ENCODE measurements around the gene HELZ2. TPM values are rescaled to one million over a fixed set of nuclear protein-coding genes. Genes with fewer than 3 reads are reported as not detected.

Gene HELZ2
- total RNA-seq, 1 experiment from 2014 or later, result 11.7 TPM

DNA sequence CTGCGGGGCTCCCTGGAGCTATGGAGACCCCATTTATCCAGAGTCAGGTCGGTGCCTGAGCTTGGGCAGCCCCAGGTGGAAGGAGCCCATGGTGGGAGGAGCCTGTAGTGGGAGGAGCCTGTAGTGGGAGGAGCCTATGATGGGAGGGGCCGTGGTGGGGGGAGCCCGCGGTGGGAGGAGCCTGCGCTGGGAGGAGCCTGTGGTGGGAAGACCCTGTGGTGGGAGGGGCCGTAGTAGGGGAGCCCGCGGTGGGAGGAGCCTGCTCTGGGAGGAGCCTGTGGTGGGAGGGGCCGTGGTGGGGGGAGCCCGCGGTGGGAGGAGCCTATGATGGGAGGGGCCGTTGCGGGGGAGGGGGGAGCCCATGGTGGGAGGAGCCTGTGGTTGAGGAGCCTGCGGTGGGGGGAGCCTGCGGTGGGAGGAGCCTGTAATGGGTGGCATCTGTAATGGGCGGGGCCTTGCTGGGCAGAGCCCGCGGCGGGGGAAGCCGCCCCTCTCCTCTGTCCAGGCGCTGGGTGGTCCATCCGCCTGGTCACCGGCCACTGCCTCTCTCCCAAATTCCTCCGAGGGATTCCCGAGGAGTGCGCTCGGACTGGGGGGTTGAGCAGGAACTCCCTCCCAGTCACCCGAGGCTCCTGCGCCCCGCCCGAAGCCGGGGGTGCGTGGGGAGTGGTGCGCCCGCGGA is 20.6 kb downstream of the HELZ2 start:
- no peak for DNase-seq (ENCODE audit: low read depth)

DNA sequence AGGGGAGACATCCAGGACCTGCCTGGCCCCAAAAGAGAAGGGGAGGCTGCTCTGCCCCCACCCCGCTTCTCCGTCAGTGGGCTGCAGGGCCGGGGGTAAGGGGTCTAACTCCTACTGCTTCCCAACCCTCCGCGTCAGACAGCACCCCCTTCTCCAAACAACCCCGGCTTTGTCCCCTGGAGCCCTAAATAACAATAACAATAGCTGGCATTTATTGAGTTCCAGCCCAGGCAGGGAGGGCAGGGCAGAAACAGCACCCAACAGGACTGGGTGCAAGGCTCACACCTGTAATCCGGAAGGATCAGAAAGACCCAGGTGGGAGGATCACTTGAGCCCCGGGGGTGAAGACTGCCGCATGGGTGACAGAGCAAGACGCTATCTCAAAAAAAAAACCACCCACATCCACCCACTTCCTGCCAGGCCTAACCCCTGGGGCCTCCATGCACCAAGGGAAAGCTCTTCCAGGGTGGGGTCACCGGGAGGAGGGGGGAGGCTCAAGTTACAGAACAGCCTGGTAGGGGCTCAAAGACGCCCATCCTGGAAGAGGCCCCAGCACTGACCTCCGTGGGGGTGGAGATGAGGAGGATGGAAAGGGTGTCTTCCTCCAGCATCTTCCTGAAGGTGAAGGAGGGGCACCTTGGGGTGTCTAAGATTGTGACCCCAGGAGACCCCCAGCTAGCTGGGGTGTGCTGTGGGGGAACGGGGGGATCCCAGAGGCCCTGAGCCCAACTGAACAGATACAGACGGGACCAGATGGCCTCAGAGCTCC is 21.4 kb downstream of the HELZ2 start:
- DNase-seq (ENCODE audit: low read depth), result no peak

DNA sequence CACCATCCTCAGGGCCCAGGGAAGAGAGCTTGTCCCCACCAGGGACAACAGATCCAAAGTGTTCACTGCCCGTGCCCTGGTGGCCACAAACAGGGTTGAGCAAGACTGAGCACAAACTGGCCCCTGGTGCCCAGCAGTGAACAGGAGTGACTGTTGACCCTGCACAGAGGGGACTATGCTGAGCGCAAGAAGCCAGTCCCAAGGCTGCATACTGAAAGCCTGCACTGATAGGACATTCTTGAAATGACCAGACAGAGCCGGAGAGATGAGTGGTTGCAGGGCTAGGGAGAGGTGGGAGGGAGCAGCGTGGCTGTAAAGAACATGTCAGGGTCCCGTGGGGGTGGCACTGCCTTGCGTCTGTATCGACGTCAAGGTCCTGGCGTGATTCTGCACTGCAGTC is 23.0 kb downstream of the HELZ2 start:
- DNase-seq (ENCODE audit: low read depth), result no peak

DNA sequence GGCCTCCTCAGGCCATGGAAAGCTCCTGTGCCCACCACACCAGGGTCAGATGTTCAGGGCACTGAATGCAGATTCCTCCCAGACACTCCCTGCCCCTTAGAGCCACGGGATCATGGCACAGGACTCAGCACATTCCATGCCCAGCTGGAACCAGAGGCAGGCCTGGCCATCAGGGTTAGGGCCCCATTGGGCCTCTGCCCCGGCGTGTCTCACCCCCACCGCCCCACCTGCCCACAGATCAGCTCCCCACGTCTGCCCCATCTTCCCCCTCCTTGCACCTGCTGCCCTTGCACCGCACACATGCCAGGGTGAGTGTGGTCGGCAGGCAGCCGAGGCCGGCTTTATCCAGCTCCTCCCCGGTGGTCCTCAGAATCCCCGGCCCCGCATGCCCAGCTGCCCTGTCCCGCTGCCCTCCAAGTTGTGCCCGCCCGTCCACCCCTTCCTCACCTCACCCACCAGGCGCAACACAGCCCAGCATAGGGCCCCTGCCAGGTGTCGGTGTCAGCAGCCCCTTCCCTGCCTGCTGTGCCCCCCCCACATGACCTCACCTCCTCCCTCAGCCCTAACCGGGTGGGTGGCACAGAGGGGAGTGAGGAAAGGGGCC is 24.3 kb downstream of the HELZ2 start:
- DNase-seq (ENCODE audit: low read depth), result no peak

DNA sequence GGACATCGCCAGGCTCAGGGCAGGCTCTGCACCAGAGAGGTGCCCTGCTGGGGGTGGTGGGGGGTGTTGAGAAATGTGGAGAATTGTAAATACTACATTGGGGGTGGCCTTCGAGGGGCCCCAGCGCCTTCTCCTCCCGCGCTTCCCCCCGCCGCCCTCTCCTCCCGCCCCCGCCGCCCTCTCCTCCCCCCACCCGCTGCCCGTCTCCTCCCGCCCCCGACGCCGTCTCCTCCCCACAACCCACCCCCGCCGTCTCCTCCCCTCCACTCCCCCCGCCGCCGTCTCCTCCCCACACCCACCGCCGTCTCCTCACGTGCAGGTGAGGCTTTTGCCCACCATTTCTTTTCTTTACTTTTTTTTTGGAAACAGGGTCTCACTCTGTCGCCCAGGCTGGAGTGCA is 25.0 kb downstream of the HELZ2 start:
- no peak for DNase-seq (ENCODE audit: low read depth)

DNA sequence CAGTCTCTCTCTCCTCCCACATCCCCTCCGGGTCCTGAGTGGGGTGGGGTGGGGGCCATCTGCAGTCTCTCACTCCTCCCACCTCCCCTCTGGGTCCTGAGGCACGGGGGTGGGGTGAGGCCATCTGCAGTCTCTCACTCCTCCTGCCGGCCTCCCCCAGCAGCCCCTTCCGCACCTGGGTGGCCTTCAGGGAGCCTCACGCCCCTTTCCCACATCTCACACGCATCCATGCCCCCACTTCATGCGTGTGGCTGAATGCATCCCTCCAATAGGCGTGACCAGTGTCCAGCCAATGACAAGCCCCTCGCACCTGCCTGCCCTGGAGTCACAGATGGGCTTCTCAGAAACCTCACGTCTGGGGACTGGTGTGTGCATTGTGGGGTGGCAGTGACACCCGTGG is 25.5 kb downstream of the HELZ2 start:
- DNase-seq (ENCODE audit: low read depth), result no peak

DNA sequence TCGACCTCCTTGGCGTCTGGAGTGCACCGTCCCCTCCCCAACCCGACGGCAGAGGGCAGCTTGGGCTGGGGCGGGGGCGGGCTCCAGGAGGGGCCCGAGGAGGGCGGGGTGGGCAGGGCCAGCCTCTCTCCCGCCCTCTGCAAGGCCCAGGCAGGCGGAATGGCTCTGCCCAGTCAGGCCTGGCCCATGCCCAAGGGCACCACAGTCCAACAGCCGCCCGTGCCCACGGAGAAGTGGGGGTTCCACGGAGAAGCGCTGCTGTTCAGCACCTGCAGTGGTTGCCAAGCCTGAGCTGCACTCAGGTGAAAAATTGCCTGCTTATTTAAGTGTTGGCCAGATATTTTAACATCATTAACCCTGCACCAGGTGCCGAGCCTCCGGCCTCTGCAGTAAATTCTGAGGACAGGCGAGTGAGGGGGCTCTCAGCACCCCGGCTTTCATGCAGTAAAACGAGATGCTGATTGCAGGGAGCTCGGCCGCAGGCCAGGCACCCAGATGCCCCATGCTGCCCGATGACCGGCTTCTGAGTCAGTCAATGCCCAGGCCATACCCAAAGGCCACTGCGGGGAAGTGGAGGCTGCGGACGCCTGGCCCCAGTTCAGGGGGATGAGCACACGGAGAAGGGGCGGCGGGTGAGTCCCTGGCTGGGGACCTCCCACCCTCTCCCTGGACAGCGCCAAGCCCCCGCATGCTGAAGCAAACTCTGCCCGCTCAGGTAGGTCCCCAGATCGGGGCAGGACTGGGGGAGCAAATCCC is 26.1 kb downstream of the HELZ2 start, which contains the start of gene SRMS:
Gene SRMS (minus strand): TSS at position 25 of the 756 bp plus-strand sequence. CDS start 286 bp downstream, outside the sequence.
- DNase-seq (ENCODE audit: low read depth), result no peak

DNA sequence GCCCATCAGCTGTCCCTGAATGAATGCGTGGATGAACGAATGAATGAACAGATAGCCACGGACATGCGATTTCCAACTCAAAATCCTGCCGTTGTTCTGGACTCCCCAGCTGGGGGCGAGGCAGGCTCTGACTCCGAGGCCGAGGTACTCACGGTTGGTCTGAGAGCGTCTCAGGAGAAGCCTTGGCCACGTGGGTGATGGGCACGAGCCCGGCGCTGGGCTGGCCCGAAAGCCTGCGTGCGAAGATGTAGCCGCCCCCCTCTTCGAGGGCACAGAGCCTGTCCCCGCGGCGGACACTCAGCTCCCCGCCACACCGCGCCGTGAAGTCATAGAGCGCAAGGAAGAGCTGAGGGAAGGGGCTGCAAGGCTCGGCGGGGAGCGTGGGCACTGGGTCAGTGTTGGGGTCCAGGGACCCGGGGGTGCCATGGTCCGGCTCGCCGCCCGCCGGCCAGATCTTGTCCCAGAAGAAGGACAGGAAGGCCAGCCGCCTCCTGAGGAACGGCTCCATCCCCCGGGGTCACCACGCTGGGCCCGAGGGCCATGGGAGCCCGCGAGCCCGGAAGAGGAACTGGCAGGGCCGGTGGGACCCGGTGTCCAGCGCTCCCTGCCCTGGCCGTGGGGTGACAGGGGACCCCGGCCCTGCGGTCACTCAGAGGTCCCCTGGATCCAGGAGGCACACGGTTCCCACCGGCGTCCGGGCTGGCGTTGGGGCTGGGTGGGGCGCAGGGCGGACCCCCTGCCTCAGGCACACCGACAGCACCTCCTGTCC is 26.9 kb downstream of the HELZ2 start:
- DNase-seq (ENCODE audit: low read depth), result no peak

DNA sequence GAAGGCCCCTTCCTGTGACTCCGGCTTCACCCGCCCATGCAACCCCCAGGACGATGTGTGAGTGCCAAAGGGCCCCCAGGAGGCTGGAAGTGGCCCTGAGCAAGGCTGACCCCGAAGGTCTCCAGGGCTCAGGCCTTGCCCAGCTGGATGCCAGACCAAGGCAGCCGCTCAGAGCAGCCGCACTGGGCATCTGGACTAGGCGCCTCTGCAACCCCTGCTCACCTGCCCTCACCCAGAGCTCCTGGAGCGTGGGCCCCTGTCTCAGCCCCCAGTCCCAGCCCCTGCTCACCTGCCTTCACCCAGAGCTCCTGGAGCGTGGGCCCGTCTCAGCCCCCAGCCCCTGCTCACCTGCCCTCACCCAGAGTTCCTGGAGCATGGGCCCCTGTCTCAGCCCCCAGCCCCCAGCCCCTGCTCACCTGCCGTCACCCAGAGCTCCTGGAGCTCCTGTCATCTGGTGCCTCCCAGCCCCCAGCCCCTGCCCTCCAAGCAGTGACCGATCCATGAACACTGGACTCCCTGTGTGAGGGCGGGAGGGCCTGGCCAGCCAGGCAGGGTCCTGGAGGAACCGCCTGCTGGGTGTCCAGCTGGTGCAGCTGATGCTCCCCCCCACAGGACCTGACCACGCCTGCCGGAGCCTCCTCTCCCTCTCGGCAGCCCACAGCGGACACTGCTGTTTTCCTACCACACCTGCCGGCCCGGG is 27.6 kb downstream of the HELZ2 start:
- no peak for DNase-seq (ENCODE audit: low read depth)

DNA sequence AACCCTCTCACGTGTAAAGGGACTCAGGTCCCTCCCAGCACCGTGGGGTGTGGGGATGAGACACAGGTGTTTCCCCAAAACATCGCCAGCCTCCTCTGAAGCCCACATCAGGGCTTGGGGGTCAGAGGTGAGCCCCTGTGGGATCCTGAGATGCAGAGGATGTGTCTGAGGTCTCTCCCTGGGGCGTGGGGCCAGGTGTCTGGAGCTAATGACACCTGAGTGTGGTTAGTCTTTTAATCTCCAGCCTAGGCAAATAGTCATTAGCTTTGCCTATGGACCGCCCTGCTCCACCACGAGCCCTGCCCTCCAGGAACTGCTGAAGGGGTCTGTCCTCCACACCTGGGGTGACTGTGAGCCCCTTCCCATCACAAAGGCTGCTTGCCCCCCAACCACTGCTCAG is 28.2 kb downstream of the HELZ2 start:
- no peak for DNase-seq (ENCODE audit: low read depth)

DNA sequence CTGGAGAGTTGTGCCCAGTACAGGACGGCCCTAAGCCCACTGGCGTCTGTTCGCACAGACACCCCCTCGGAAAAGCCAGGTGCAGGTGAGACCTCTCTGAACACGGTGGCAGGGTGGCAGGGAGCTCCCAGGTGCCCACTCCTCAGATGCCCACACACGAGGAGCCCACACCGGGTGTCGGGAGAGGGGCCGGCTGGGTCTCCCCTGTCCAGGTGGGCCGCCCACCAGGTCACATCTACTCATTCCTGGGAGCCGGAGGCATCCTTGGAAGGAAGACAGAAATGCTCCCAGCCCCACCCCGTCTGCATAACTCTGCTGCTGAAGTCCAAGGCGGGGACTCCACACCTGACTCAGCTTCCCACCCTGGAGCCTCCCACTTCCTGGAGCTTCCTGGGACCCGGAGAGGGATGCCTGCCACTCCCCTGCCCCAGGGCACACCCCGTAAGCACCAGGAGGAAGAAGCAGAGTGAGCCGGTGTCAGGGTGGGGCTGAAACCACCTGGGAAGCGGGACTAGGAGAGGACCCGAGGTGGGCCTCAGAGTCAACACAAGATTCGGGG is 29.0 kb downstream of the HELZ2 start:
- DNase-seq (ENCODE audit: low read depth), result peak; percentile 53

DNA sequence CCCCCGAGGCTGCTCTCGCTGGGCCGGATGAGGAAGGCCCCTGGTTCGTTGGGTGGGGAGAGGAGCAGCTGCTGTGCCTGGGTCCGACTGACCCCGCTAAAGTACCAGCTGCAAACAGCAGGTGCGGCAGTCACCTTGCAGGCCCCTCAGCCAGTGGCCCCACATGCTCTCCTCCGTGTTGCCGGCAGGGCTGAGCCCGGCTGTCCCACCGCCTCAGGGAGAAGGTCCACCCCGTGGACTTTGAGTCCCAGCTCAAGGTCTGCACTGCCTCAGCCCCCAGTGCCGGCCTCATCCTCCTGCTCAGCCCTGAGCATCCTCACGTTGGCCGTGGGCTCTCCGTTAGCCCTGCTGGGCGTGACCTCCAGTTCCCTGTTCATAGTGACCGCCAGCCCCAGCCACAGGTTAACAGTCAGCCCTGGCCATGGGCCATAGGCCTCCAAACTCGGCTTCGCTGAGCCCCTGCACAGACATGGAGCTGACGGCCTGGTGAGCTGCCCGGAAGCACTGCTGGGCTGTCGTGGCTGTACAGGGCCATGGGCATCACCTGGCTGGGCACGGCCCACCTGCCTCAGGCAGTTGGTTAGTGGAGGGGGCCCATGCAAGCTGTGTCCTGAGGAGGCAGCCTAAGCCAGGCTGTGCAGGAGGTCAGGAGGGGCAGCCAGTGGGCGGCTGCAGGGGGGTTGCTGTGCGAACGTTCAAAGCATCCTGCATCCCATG is 29.6 kb downstream of the HELZ2 start:
- DNase-seq (ENCODE audit: low read depth), result no peak

DNA sequence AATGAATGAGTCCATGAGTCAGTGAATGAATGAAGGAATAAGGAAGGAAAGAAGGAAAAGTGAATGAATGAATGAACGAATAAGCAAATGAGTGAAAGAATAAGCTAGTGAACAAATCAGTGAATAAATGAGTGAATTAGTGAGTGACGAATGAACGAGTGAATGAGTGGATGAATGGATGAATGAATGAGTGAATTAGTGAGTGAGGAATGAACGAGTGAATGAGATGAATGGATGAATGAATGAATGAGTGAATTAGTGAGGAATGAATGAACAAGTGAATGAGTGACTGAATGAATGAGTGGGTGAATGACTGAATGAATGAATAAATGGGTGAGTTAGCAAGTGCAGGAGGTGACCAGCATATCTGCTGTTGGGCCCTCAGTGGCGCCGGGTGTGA is 30.3 kb downstream of the HELZ2 start:
- DNase-seq (ENCODE audit: low read depth), result no peak

DNA sequence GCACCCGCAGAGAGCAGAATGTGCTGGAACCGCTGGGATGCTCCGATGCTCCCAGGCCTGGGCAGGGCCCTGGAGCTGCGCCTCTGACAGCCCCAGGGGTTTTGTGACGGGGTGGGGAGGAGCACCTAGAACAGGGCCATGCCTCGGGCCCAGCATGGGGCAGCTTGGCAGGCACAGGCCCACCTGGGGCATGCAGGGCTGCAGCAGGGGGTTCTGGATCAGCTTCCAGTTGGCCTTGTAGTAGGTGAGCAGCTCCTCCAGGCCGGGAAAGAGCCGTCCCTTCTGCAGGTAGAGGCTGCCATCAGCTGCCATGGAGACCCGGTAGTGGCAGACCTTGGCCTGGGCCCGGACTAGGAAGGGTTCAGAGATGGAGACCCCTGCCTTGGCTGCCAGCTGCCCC is 30.9 kb downstream of the HELZ2 start:
- no peak for DNase-seq (ENCODE audit: low read depth)

DNA sequence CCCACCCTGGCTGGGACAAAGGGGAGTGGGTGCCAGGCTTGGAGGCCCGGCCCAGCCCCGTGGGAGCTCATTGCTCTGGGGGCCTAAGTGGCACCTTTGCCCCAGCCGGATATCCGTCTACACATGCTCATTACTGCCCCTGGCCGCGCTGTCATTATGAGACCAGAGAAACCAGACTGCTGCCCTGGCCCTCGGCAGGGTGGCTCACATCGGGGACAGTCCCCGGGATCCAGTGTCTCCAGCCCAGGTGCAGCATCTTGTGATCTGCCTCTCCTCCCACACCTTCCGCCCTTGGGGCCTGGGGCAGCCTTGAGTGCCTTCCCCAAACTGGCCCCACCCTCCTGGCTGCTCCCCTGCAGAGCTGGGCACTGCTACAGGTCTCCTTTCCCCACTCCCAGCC is 31.3 kb downstream of the HELZ2 start:
- DNase-seq (ENCODE audit: low read depth), result no peak

DNA sequence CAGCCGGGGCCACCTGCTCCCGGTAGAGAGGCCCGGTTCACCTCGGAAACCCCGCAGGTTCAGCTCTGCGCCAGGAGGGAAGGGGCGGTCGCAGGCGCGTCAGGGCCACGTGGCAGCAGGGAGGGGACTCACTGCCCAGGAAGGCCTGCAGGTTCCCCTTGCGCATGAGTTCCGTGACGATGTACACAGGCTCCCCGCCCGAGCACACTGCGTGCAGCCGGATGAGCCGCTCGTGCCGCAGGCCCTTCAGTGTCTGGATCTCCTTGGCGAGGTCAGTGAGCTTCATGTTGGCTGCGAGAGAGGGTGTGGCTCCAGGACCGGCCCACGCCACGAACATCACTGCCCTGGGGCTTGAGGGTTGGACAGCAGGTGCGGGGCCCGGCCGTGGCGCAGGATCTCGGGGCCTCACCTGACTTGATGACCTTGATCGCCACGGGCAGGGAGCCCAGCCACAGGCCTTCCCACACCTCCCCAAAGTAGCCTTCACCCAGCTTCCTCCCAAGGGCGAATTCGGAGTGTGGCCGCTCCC is 31.9 kb downstream of the HELZ2 start:
- no peak for DNase-seq (ENCODE audit: low read depth)

DNA sequence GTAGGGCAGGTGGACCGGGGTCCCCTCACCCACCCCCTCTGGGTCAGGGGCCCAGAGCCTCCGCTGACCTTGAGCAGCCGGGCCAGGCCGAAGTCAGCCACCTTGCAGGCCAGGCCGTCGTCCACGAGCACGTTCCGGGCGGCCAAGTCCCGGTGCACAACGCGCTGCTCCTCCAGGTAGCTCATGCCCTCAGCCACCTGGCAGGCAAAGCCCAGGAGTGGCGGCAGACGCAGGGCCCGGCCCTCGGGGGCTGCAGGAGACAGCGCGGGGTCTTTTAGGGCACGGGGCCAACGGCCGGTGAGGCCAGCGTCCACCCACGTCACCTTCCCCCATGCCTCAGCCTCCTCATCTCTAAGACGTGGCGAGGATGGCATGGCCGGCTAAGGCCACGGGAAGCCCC is 32.7 kb downstream of the HELZ2 start:
- no peak for DNase-seq (ENCODE audit: low read depth)

DNA sequence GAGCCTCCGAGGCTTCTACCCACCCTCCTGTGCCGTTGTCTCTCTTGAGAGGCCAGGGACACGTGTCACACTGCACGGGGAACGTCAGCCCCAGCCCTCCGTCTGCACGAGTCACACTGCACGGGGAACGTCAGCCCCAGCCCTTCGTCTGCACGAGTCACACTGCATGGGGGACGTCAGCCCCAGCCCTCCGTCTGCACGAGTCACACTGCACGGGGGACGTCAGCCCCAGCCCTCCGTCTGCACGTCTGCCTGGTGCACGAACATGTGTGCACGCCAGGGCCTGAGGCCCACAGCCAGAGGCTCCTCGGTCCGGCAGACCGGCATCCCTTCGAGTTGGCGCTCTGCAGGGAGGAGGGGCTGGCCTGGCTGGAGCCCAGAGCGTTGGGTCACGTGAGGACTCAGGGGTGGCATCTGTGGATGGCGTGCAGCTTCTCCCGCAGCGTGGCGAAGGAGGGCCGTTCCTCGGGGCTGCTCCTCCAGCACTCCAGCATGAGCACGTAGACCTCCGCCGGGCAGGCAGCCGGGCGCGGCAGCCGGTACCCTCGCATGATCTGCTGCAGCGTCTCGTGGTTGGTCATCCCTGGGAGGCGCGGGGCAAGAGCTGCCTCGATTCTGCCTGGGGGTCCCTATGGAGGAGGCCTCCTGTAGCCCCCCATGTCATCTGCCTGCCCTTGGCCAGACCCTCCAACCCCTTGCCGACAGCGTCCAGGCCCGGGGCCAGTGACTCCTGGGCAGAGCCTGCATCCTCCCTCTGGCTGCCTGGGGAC is 33.4 kb downstream of the HELZ2 start:
- DNase-seq (ENCODE audit: low read depth), result no peak
